ENCODE measurements around the gene ACSL3.

Gene ACSL3

DNA sequence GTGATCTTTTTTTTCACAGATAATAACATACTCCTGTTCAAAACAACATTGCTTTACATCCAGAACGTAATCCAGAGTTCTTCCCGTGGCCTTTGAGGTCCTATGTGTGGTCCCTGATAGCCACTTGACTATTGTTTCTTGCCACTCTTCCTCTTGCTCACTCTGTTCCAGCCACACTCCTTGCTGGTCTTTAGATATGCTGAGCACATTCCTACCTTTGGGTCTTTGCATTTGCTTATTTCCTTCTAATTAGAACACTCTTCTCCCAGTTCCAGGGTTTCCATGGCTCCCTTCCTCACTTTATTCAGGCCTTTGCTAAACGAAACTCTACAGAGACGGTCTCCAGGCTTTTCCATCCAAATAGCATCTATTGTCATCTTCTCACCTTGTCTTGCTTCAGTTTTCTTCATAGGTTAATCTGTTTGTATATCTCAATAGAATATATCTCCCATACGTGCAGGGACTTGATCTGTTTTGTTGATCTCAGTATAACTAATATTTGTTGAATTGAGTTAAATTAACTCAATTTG is 59.9 kb downstream of the ACSL3 start:
- Histone ChIP-seq H3K4me1 (ENCODE audit: control insufficient read depth, low read length) (no peaks in the 10 kb centered on the region), H3F3A (ENCODE audit: control insufficient read depth, insufficient read depth) (no peaks in the 10 kb centered on the region), H3K4me3 (ENCODE audit: low read length) (no peak overlapping the region), H3K79me2 (ENCODE audit: control insufficient read depth, low read length) (peaks cover 2% of the 10 kb centered on the region), H3K9me2 (replicated peaks; ENCODE audit: control insufficient read depth, low read length) (no peaks in the 10 kb centered on the region), H3K27ac (ENCODE audit: low read depth, low read length) (no peak overlapping the region), H3K36me3 (ENCODE audit: control insufficient read depth, low read length) (peaks cover 63% of the 10 kb centered on the region), H3K27me3 (ENCODE audit: control insufficient read depth, low read length) (no peaks in the 10 kb centered on the region), H3K9me3 (ENCODE audit: control insufficient read depth, insufficient read depth, low read length) (no peaks in the 10 kb centered on the region), H3K4me2 (ENCODE audit: low read length) (no peak overlapping the region), H4K20me1 (ENCODE audit: control insufficient read depth, insufficient read depth, low read depth, low read length) (no peaks in the 10 kb centered on the region)
- TF ChIP-seq EZH2phosphoT487 (IDR thresholded peaks at IDR 0.05; ENCODE audit: borderline replicate concordance, low read length), result no peak
- TF ChIP-seq, protein P1, sequence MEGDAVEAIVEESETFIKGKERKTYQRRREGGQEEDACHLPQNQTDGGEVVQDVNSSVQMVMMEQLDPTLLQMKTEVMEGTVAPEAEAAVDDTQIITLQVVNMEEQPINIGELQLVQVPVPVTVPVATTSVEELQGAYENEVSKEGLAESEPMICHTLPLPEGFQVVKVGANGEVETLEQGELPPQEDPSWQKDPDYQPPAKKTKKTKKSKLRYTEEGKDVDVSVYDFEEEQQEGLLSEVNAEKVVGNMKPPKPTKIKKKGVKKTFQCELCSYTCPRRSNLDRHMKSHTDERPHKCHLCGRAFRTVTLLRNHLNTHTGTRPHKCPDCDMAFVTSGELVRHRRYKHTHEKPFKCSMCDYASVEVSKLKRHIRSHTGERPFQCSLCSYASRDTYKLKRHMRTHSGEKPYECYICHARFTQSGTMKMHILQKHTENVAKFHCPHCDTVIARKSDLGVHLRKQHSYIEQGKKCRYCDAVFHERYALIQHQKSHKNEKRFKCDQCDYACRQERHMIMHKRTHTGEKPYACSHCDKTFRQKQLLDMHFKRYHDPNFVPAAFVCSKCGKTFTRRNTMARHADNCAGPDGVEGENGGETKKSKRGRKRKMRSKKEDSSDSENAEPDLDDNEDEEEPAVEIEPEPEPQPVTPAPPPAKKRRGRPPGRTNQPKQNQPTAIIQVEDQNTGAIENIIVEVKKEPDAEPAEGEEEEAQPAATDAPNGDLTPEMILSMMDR (IDR thresholded peaks at IDR 0.05; ENCODE audit: low read depth, low read length, poor library complexity, severe bottlenecking), result no peak

DNA sequence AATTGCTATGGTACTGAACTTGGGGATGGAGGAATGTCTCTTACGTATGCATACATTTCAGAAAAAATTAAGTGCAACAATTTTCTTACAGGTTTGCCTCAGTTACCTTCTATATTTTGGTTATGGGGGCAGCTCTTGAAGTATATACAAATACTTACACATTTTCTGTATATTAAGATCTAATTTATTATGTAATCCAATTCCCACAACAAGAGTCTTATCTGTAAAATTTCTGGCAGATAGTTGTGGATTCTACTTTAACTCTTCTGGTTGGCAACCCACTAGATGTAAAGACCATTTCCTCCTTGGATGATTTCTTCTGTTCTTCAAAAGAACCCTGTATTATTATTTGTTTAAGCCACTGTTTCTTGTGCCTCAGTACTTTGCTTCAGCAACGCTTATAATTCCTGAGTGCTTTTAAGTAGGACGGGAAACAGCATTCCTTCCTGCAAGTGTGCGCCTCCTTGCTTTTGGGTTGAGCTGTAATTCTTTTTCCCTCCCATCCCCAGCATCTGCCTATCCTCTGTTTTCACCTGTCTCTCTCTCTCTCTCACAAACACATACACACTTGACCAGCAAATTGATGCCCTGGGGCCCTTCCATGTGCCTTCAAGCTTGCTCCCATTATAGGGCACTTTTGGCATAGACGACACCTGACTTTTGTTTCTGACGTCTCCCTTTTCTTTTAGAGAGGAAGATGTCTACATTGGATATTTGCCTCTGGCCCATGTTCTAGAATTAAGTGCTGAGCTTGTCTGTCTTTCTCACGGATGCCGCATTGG is 61.4 kb downstream of the ACSL3 start:
- H3K27ac ChIP-seq (ENCODE audit: low read depth, low read length), result no peak overlapping the region
- no peaks in the 10 kb centered on the region for H3K9me2 ChIP-seq (replicated peaks; ENCODE audit: control insufficient read depth, low read length)
- no peaks in the 10 kb centered on the region for H3F3A ChIP-seq (ENCODE audit: control insufficient read depth, insufficient read depth)
- no peak overlapping the region for H3K4me3 ChIP-seq (ENCODE audit: low read length)
- H3K36me3 ChIP-seq (ENCODE audit: control insufficient read depth, low read length), result peaks cover 63% of the 10 kb centered on the region
- H3K79me2 ChIP-seq (ENCODE audit: control insufficient read depth, low read length), result no peaks in the 10 kb centered on the region
- H3K4me2 ChIP-seq (ENCODE audit: low read length), result no peak overlapping the region
- no peaks in the 10 kb centered on the region for H3K4me1 ChIP-seq (ENCODE audit: control insufficient read depth, low read length)
- no peak for TF ChIP-seq EZH2phosphoT487 (IDR thresholded peaks at IDR 0.05; ENCODE audit: borderline replicate concordance, low read length)
- TF ChIP-seq, protein P1 (IDR thresholded peaks at IDR 0.05; ENCODE audit: low read depth, low read length, poor library complexity, severe bottlenecking), result no peak
- no peaks in the 10 kb centered on the region for H3K27me3 ChIP-seq (ENCODE audit: control insufficient read depth, low read length)
- H3K9me3 ChIP-seq (ENCODE audit: control insufficient read depth, insufficient read depth, low read length), result no peaks in the 10 kb centered on the region
- H4K20me1 ChIP-seq (ENCODE audit: control insufficient read depth, insufficient read depth, low read depth, low read length), result no peaks in the 10 kb centered on the region

DNA sequence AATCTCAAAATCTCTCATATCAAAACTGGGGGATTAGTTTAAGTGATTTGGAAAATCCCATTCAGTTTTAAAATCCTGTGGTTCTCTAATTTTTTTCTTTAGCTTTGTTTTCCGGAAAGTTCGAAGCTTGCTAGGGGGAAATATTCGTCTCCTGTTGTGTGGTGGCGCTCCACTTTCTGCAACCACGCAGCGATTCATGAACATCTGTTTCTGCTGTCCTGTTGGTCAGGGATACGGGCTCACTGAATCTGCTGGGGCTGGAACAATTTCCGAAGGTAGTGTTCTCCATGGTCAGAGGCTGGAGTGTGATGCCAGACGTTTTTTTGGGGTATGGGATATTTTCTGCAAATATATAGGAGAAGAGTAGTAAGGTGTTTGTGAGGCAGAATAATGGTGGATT is 66.1 kb downstream of the ACSL3 start:
- peaks cover 58% of the 10 kb centered on the region for H3K36me3 ChIP-seq (ENCODE audit: control insufficient read depth, low read length)
- no peaks in the 10 kb centered on the region for H4K20me1 ChIP-seq (ENCODE audit: control insufficient read depth, insufficient read depth, low read depth, low read length)
- H3K27me3 ChIP-seq (ENCODE audit: control insufficient read depth, low read length), result no peaks in the 10 kb centered on the region
- no peak overlapping the region for H3K4me2 ChIP-seq (ENCODE audit: low read length)
- TF ChIP-seq, protein P1 (IDR thresholded peaks at IDR 0.05; ENCODE audit: low read depth, low read length, poor library complexity, severe bottlenecking), result no peak
- H3K9me2 ChIP-seq (replicated peaks; ENCODE audit: control insufficient read depth, low read length), result no peaks in the 10 kb centered on the region
- H3K27ac ChIP-seq (ENCODE audit: low read depth, low read length), result no peak overlapping the region
- H3K9me3 ChIP-seq (ENCODE audit: control insufficient read depth, insufficient read depth, low read length), result no peaks in the 10 kb centered on the region
- no peak overlapping the region for H3K4me3 ChIP-seq (ENCODE audit: low read length)
- no peaks in the 10 kb centered on the region for H3K79me2 ChIP-seq (ENCODE audit: control insufficient read depth, low read length)
- no peaks in the 10 kb centered on the region for H3K4me1 ChIP-seq (ENCODE audit: control insufficient read depth, low read length)
- no peaks in the 10 kb centered on the region for H3F3A ChIP-seq (ENCODE audit: control insufficient read depth, insufficient read depth)

Measured in DOHH2 (cell line).